ENCODE measurements around the gene MCEMP1.

Gene MCEMP1

DNA sequence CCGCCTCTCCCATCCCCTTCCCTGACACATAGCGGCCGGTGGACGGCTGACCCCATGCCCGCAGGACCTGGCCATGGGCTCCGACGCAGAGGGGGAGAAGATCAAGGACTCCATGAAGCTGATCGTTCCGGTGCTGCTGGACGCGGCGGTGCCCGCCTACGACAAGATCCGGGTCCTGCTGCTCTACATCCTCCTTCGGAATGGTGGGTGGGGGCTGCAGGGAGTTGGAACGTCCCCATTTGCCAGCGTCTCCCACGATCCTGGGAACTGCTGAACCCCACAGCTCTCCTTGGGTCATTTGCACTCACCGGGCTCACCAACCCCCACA lies 32.4 kb upstream of the MCEMP1 start:
- TF ChIP-seq, protein P1, sequence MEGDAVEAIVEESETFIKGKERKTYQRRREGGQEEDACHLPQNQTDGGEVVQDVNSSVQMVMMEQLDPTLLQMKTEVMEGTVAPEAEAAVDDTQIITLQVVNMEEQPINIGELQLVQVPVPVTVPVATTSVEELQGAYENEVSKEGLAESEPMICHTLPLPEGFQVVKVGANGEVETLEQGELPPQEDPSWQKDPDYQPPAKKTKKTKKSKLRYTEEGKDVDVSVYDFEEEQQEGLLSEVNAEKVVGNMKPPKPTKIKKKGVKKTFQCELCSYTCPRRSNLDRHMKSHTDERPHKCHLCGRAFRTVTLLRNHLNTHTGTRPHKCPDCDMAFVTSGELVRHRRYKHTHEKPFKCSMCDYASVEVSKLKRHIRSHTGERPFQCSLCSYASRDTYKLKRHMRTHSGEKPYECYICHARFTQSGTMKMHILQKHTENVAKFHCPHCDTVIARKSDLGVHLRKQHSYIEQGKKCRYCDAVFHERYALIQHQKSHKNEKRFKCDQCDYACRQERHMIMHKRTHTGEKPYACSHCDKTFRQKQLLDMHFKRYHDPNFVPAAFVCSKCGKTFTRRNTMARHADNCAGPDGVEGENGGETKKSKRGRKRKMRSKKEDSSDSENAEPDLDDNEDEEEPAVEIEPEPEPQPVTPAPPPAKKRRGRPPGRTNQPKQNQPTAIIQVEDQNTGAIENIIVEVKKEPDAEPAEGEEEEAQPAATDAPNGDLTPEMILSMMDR (IDR thresholded peaks at IDR 0.05; ENCODE audit: extremely low read depth, insufficient read depth, missing control alignments) = no peak
- in situ Hi-C loops (cut with MboI; ENCODE audit: low pct_unique_long_range_greater_than_20kb, low sequenced_read_pairs, unreplicated experiment) = no loop called here
- no peak for DNase-seq (ENCODE audit: low spot score)

DNA sequence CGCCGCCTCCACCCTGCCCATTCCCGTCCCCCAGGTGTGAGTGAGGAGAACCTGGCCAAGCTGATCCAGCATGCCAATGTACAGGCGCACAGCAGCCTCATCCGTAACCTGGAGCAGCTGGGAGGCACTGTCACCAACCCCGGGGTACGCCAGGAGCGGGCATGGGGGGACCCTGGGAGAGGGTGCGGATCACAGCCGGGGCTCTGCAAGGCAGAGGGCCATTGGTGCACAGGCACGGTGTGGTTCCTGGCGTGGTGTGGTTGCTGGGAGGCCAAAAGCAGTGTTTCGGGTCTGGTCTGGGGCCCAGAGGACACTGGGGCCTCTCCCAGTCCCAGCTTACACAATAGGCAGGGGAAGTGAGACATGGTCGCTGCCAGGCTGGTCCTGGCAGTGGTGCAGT lies 31.7 kb upstream of the MCEMP1 start:
- in situ Hi-C loops (cut with MboI; ENCODE audit: low pct_unique_long_range_greater_than_20kb, low sequenced_read_pairs, unreplicated experiment) = no loop called here
- DNase-seq (ENCODE audit: low spot score) = no peak
- TF ChIP-seq, protein P1 (IDR thresholded peaks at IDR 0.05; ENCODE audit: extremely low read depth, insufficient read depth, missing control alignments) = no peak

DNA sequence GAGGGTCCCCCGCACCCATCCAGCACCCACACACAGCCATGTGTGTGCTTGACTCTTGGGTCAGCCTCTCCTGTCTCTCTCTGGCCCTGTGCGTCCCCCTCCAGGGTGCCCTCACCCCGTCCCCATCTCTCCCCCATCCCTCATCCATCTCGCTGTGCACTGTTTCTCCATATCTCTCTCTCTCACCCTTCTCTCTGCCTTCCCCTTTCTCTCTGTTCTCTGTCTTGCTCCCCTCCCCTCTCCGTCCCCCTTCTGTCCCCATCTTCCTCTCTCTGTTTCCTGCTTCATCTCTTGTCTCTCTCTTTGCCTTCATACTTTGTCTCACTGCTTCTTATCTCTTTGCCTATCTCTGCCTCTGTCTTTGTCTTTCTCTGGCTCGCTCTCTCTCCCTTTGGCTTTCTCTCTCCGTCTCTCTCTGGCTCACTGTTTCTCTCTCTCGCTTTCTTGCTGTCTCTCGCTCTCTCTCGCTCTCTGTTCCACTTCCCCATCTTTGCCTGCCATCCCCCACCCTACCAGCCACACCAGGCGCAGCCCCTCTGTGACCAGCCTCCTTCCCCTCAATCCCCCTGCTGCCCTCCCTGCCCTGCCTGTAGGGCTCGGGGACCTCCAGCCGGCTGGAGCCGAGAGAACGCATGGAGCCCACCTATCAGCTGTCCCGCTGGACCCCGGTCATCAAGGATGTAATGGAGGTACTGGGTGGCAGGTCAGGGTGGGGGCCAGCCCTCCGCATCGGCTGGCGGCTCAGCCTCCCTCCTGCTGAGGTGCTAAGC lies 31.0 kb upstream of the MCEMP1 start:
- DNase-seq (ENCODE audit: low spot score) = no peak
- in situ Hi-C loops (cut with MboI; ENCODE audit: low pct_unique_long_range_greater_than_20kb, low sequenced_read_pairs, unreplicated experiment) = no loop called here
- TF ChIP-seq, protein P1 (IDR thresholded peaks at IDR 0.05; ENCODE audit: extremely low read depth, insufficient read depth, missing control alignments) = no peak

DNA sequence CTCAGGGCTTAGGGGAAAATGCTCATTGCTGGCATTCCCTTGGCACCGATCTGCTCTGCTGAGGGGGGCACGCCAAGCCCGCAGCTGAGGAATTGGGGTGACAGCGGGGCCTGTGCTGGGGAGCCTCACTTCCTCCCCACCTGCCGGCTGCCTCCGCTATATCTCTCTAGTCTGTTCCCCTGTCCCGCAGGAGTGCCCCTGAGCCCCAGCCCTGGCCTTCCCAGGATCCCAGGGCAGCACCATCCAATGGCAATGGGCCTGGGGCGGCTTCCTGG lies 30.5 kb upstream of the MCEMP1 start:
- TF ChIP-seq, protein P1 (IDR thresholded peaks at IDR 0.05; ENCODE audit: extremely low read depth, insufficient read depth, missing control alignments) = no peak
- in situ Hi-C loops (cut with MboI; ENCODE audit: low pct_unique_long_range_greater_than_20kb, low sequenced_read_pairs, unreplicated experiment) = no loop called here
- DNase-seq (ENCODE audit: low spot score) = no peak

DNA sequence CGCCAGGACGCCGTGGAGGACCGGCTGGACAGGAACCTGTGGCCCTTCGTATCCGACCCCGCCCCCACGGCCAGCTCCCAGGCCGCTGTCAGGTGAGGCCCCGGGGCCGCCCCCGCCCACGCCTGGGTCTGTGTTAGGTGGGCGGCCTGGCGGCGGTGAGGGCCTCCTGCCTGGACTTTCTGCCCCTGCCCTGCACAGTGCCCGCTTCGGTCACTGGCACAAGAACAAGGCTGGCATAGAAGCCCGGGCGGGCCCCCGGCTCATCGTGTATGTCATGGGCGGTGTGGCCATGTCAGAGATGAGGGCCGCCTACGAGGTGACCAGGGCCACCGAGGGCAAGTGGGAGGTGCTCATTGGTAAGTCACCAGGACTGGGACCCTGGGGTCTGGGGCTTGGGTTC lies 29.7 kb upstream of the MCEMP1 start:
- no peak for DNase-seq (ENCODE audit: low spot score)
- in situ Hi-C loops (cut with MboI; ENCODE audit: low pct_unique_long_range_greater_than_20kb, low sequenced_read_pairs, unreplicated experiment) = no loop called here
- TF ChIP-seq, protein P1 (IDR thresholded peaks at IDR 0.05; ENCODE audit: extremely low read depth, insufficient read depth, missing control alignments) = no peak

DNA sequence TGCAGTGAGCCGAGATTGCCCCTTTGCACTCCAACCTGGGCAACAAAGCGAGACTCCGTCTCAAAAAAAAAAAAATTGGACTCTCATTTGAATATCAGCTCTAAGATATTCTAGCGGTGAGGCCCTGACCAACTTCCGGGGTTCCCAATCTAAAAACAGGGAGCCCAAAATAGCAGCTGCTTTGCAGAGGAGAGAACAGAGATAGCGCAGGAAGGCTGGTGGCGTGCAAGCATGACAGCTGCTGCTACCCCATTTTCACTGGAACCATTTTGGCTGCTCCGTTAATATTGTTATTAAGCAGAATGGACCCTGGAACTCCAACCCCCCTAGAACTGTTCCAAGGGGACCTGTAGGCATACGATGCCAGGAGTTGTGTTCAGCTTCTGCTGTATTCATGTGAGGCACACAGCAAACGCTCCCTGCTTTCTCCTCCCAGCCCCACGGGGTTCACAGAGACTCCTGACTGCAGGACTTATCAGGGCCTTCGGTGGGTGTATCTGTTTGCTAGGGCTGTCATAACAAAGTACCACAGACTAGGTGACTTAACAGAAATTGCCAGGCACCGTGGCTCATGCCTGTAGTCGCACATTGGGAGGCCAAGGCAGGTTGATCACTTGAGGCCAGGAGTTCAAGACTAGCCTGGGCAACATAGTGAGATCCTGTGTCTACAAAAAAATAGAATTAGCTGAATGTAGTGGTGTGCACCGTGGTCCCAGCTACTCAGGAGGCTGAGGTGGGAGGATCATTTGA lies 28.4 kb upstream of the MCEMP1 start:
- TF ChIP-seq, protein P1 (IDR thresholded peaks at IDR 0.05; ENCODE audit: extremely low read depth, insufficient read depth, missing control alignments) = no peak
- no peak for DNase-seq (ENCODE audit: low spot score)
- in situ Hi-C loops (cut with MboI; ENCODE audit: low pct_unique_long_range_greater_than_20kb, low sequenced_read_pairs, unreplicated experiment) = no loop called here

Data from GM13977 (cell line).